Nephron (organoid): Measurements from ENCODE around the gene MAPKAP1.

Experiments
- H3K27ac Mint-ChIP-seq, 3 experiments: 2 replicates each; pipeline ENCODE4 v1.8.0; 2020; ENCODE audit warnings: mixed read lengths in 3 of 3, mild to moderate bottlenecking in 2 of 3, moderate library complexity in 1 of 3
- H3K27me3 Mint-ChIP-seq: 2 replicates; pipeline ENCODE4 v1.8.0; 2021; ENCODE audit warnings: low read depth, mild to moderate bottlenecking, moderate library complexity, mixed read lengths
- H3K36me3 Mint-ChIP-seq: 2 replicates; pipeline ENCODE4 v1.8.0; 2020; ENCODE audit warnings: low read depth, mixed read lengths
- H3K4me1 Mint-ChIP-seq: 2 replicates; pipeline ENCODE4 v1.8.0; 2020; ENCODE audit warnings: mixed read lengths
- H3K4me3 Mint-ChIP-seq, 3 experiments: 2 replicates each; pipeline ENCODE4 v1.8.0; 2020; ENCODE audit warnings: mild to moderate bottlenecking in 3 of 3, mixed read lengths in 3 of 3, moderate library complexity in 2 of 3
- H3K9me3 Mint-ChIP-seq: 2 replicates; pipeline ENCODE4 v1.8.0; 2020; ENCODE audit warnings: mixed read lengths
- CTCF ChIP-seq, 3 experiments: fragments of 200-600 bp; sonication (generic); IDR thresholded peaks; one replicate each; pipeline ENCODE4 v1.5.0; 2021; ENCODE audit warnings: antibody characterized with exemption in 3 of 3; ENCODE audit not compliant: unreplicated experiment in 3 of 3

The MAPKAP1 gene

DNA sequence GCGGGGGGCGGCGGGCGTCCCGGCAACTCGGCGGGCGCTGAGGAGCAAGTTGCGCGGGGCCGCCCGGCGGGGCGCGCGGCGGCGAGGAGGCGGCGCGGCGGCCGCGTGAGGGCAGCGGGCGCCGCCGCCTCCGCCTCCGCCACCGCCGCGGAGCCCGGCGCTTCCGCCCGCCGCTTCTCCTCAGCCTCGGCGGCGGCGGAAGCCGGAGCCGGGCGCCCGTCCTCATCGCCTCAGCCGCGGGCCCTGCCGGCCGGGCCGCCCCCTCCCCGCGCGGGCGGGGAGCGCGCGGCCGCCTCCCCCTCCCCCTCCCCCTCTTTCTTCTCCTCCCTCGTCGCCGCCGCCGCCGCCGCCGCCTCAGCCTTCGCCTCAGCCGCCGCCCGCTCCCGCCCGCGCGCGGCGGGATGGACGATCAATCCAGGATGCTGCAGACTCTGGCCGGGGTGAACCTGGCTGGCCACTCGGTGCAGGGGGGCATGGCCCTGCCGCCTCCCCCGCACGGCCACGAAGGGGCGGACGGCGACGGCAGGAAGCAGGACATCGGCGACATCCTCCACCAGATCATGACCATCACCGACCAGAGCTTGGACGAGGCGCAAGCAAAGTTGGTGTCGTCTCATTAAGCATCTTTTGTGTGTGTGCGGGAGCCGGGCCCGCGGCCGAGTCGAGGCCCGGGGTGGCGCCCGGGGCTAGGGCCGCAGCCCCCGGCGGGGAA is 40.2 kb upstream of the MAPKAP1 start, which contains the start of gene PBX3:
TSS of gene PBX3 (plus strand) at position 321 of the 712 bp plus-strand sequence.
- H3K9me3 Mint-ChIP-seq = no peaks in the 10 kb centered on the region
- no peak for TF ChIP-seq CTCF (IDR thresholded peaks at IDR 0.05; ENCODE audit: unreplicated experiment in 3 of 3)
- H3K4me3 Mint-ChIP-seq = peak within 1 kb of the TSS; percentile 91 to 98 (median 92)

DNA sequence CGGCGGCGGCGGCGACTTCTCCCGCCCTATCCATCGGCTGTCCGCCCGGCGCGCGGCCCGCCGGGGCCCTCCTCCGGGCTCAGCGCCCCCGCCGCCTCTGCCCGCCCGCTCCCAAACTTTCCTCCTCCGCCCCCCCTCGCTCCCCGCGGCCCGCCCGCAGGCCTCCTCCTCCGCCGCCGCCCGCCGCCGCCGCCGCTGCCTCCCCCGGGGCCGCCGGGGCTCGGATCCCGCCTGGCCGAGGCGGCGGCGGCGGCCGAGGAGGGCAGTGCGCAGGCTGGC is 39.7 kb upstream of the MAPKAP1 start:
- TF ChIP-seq CTCF (IDR thresholded peaks at IDR 0.05; ENCODE audit: unreplicated experiment in 3 of 3) = no peak
- Mint-ChIP-seq H3K9me3 (no peaks in the 10 kb centered on the region), H3K4me1 (peaks cover 40% of the 10 kb centered on the region), H3K36me3 (peaks cover 15% of the 10 kb centered on the region), H3K27me3 (peaks cover 41% of the 10 kb centered on the region), H3K27ac (no peak overlapping the region), H3K4me3 (no peak overlapping the region)

More for the DNA sequence above, 40.2 kb upstream of the MAPKAP1 start, which contains the start of gene PBX3:
- Mint-ChIP-seq H3K27me3 (peaks cover 40% of the 10 kb centered on the region), H3K36me3 (peaks cover 17% of the 10 kb centered on the region), H3K27ac (peak within 1 kb of the TSS; percentile 85 to 98 (median 92)), H3K4me1 (peaks cover 44% of the 10 kb centered on the region)

- Mint-ChIP-seq H3K36me3 (peaks cover 13% of the 10 kb centered on the region), H3K27me3 (peaks cover 45% of the 10 kb centered on the region), H3K4me1 (peaks cover 40% of the 10 kb centered on the region), H3K9me3 (no peaks in the 10 kb centered on the region), H3K4me3 (peak overlapping the region; percentile 88 to 94 (median 91)), H3K27ac (peak overlapping the region; percentile 85 to 92 (median 90))
- no peak for TF ChIP-seq CTCF (IDR thresholded peaks at IDR 0.05; ENCODE audit: unreplicated experiment in 3 of 3)
These were observed 39.2 kb upstream of the MAPKAP1 start for GRCh38 chr9:125746017-125746773.

DNA sequence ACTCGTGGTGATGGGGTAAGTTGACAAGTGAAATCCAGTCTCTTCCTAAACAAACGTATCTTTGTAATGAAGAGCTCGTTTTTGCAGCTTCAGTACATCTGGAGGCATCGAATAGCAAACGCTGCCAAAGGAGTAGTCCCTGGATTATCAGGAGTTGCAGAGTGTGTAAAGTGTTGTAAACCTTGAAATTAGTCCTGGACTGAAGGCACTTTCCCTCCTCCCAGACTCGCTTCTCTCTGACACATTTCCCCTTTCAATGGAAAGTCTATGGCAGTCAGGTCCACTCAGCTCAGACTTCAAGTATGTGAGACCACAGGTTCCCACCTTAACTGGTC is 38.6 kb upstream of the MAPKAP1 start:
- peaks cover 42% of the 10 kb centered on the region for H3K27me3 Mint-ChIP-seq
- peaks cover 37% of the 10 kb centered on the region for H3K4me1 Mint-ChIP-seq
- H3K4me3 Mint-ChIP-seq = peak overlapping the region; percentile 88 to 94 (median 91)
- H3K36me3 Mint-ChIP-seq = peaks cover 11% of the 10 kb centered on the region
- TF ChIP-seq CTCF (IDR thresholded peaks at IDR 0.05; ENCODE audit: unreplicated experiment in 3 of 3) = no peak
- no peaks in the 10 kb centered on the region for H3K9me3 Mint-ChIP-seq
- peak overlapping the region; percentile 85 to 92 (median 90) for H3K27ac Mint-ChIP-seq

DNA sequence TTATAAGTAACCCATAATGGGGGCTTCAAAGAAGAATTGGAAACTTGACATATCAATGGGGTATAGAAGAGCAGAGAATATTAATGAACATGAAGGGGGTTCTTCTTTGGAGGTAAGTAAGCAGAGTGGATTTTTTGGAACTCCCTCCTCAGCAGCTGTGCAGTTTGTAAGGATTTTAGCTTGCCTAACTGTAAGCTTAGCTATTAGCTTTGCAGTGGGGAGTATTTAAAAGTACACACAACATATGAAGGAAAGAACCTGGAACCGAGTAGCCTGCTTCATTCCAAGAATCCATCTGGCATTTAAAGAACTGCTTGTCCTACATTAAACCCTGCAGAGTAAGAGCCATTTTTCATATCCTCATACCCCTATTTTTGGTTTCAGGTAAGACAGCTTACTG is 38.0 kb upstream of the MAPKAP1 start:
- Mint-ChIP-seq H3K9me3 (no peaks in the 10 kb centered on the region), H3K4me1 (peaks cover 30% of the 10 kb centered on the region), H3K4me3 (peak overlapping the region; percentile 88 to 94 (median 91)), H3K27me3 (peaks cover 36% of the 10 kb centered on the region), H3K36me3 (peaks cover 9% of the 10 kb centered on the region), H3K27ac (peak overlapping the region in 2 of 3 experiments; percentile 85 to 90)
- TF ChIP-seq CTCF (IDR thresholded peaks at IDR 0.05; ENCODE audit: unreplicated experiment in 3 of 3) = no peak
